ENCODE results near the gene SEPTIN12. TPM values are rescaled to one million over a fixed set of nuclear protein-coding genes. Genes with fewer than 3 reads are reported as not detected.

The SEPTIN12 gene
- total and polyA plus RNA-seq, 10 of the 15 experiments (the other 5 are each of a cell fraction or from before 2014, with no cell fraction given): not detected

DNA sequence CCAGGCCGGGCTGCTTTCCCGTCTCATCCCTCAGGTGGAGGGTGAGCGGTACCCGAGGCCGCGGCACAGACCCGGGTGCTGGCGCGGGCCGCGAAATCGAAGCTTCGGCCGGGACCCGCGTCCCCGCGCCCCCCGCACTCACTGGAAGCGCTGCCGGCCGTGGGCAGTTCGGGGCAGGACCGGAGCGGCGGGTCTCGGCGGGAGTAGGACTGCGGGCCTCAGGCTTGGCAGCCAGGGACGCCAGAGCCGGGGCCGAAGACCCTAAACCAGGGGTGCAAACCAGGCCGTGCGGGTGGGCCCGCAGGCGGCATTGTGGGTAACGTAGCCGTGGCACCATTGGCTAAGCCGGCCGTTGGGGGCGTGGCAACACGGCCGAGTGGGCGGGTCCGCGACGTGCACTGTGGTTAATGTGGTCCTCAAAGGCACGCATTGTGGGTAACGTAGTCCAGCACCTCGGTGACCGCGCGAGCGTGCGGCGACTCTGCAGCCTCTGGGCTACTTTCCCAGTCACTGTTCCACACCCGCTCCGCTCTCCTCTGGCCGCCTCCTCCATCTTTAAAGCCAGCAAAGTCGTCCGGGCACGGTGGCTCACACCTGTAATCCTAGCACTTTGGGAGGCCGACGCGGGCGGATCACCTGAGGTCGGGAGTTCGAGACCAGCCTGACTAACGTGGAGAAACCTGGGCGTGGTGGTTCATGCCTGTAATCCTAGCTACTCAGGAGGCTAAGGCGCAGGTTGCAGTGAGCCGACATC, 21.1 kb downstream of the SEPTIN12 start, which contains the start of gene ZNF500 (continued):
- TF ChIP-seq CBX3 (IDR thresholded peaks at IDR 0.05; ENCODE audit: borderline replicate concordance, low read depth) (no peak), MYB (IDR thresholded peaks at IDR 0.05; ENCODE audit: borderline replicate concordance, low read depth, low read length) (no peak), TARDBP (IDR thresholded peaks at IDR 0.05; ENCODE audit: borderline replicate concordance) (peak; percentile 88), SUPT20H (IDR thresholded peaks at IDR 0.05; ENCODE audit: borderline replicate concordance, control insufficient read depth, low read depth, low read length) (no peak), CBFB (IDR thresholded peaks at IDR 0.05; ENCODE audit: low read depth) (peak; percentile 97), HDGF (IDR thresholded peaks at IDR 0.05) (peak; percentile 90), CREB1 (IDR thresholded peaks at IDR 0.05; ENCODE audit: low read depth) (peak; percentile 90), CHD1 (IDR thresholded peaks at IDR 0.05; ENCODE audit: low read depth, low read length) (no peak), SMARCA5 (IDR thresholded peaks at IDR 0.05) (no peak), ASH2L (IDR thresholded peaks at IDR 0.05; ENCODE audit: borderline replicate concordance, low read depth) (no peak), WRNIP1 (IDR thresholded peaks at IDR 0.05; ENCODE audit: borderline replicate concordance, low read depth, low read length) (no peak), SMAD5 (IDR thresholded peaks at IDR 0.05; ENCODE audit: low read depth) (0 out of 2 replicates have a peak, but pooled peaks have one; percentile 44), GATAD2B (conservative IDR thresholded peaks at IDR 0.05; ENCODE audit: low read depth) (peak; percentile 97), KDM1A (IDR thresholded peaks at IDR 0.05; ENCODE audit: borderline replicate concordance) (no peak), ZBED1 (IDR thresholded peaks at IDR 0.05; ENCODE audit: borderline replicate concordance) (no peak), SUZ12 (IDR thresholded peaks at IDR 0.05; ENCODE audit: unreplicated experiment) (no peak)
- TF ChIP-seq, protein P1, sequence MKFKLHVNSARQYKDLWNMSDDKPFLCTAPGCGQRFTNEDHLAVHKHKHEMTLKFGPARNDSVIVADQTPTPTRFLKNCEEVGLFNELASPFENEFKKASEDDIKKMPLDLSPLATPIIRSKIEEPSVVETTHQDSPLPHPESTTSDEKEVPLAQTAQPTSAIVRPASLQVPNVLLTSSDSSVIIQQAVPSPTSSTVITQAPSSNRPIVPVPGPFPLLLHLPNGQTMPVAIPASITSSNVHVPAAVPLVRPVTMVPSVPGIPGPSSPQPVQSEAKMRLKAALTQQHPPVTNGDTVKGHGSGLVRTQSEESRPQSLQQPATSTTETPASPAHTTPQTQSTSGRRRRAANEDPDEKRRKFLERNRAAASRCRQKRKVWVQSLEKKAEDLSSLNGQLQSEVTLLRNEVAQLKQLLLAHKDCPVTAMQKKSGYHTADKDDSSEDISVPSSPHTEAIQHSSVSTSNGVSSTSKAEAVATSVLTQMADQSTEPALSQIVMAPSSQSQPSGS (IDR thresholded peaks at IDR 0.05; ENCODE audit: low read length): no peak
- TF ChIP-seq, protein P2, sequence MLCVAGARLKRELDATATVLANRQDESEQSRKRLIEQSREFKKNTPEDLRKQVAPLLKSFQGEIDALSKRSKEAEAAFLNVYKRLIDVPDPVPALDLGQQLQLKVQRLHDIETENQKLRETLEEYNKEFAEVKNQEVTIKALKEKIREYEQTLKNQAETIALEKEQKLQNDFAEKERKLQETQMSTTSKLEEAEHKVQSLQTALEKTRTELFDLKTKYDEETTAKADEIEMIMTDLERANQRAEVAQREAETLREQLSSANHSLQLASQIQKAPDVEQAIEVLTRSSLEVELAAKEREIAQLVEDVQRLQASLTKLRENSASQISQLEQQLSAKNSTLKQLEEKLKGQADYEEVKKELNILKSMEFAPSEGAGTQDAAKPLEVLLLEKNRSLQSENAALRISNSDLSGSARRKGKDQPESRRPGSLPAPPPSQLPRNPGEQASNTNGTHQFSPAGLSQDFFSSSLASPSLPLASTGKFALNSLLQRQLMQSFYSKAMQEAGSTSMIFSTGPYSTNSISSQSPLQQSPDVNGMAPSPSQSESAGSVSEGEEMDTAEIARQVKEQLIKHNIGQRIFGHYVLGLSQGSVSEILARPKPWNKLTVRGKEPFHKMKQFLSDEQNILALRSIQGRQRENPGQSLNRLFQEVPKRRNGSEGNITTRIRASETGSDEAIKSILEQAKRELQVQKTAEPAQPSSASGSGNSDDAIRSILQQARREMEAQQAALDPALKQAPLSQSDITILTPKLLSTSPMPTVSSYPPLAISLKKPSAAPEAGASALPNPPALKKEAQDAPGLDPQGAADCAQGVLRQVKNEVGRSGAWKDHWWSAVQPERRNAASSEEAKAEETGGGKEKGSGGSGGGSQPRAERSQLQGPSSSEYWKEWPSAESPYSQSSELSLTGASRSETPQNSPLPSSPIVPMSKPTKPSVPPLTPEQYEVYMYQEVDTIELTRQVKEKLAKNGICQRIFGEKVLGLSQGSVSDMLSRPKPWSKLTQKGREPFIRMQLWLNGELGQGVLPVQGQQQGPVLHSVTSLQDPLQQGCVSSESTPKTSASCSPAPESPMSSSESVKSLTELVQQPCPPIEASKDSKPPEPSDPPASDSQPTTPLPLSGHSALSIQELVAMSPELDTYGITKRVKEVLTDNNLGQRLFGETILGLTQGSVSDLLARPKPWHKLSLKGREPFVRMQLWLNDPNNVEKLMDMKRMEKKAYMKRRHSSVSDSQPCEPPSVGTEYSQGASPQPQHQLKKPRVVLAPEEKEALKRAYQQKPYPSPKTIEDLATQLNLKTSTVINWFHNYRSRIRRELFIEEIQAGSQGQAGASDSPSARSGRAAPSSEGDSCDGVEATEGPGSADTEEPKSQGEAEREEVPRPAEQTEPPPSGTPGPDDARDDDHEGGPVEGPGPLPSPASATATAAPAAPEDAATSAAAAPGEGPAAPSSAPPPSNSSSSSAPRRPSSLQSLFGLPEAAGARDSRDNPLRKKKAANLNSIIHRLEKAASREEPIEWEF (IDR thresholded peaks at IDR 0.05; ENCODE audit: insufficient replicate concordance, low read depth, low read length): no peak
- TF ChIP-seq, protein P3, sequence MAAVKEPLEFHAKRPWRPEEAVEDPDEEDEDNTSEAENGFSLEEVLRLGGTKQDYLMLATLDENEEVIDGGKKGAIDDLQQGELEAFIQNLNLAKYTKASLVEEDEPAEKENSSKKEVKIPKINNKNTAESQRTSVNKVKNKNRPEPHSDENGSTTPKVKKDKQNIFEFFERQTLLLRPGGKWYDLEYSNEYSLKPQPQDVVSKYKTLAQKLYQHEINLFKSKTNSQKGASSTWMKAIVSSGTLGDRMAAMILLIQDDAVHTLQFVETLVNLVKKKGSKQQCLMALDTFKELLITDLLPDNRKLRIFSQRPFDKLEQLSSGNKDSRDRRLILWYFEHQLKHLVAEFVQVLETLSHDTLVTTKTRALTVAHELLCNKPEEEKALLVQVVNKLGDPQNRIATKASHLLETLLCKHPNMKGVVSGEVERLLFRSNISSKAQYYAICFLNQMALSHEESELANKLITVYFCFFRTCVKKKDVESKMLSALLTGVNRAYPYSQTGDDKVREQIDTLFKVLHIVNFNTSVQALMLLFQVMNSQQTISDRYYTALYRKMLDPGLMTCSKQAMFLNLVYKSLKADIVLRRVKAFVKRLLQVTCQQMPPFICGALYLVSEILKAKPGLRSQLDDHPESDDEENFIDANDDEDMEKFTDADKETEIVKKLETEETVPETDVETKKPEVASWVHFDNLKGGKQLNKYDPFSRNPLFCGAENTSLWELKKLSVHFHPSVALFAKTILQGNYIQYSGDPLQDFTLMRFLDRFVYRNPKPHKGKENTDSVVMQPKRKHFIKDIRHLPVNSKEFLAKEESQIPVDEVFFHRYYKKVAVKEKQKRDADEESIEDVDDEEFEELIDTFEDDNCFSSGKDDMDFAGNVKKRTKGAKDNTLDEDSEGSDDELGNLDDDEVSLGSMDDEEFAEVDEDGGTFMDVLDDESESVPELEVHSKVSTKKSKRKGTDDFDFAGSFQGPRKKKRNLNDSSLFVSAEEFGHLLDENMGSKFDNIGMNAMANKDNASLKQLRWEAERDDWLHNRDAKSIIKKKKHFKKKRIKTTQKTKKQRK (IDR thresholded peaks at IDR 0.05; ENCODE audit: low read depth, low read length): no peak
- TF ChIP-seq, protein P4, sequence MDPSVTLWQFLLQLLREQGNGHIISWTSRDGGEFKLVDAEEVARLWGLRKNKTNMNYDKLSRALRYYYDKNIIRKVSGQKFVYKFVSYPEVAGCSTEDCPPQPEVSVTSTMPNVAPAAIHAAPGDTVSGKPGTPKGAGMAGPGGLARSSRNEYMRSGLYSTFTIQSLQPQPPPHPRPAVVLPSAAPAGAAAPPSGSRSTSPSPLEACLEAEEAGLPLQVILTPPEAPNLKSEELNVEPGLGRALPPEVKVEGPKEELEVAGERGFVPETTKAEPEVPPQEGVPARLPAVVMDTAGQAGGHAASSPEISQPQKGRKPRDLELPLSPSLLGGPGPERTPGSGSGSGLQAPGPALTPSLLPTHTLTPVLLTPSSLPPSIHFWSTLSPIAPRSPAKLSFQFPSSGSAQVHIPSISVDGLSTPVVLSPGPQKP (IDR thresholded peaks at IDR 0.05; ENCODE audit: low read depth, low read length): 0 out of 2 replicates have a peak, but pooled peaks have one; percentile 46
